ENCODE results near the gene CCDC8.

- no peak for TF ChIP-seq POLR2A (IDR thresholded peaks at IDR 0.05; ENCODE audit: low read depth, low read length)
- no peak for TF ChIP-seq MAFK (IDR thresholded peaks at IDR 0.05; ENCODE audit: low read depth, low read length)
- no peak for TF ChIP-seq CTCF (conservative IDR thresholded peaks at IDR 0.05; ENCODE audit: low read depth, low read length)
These were observed 29.6 kb upstream of the CCDC8 start for GRCh38 chr19:46442808-46443450.

Measured in IMR-90 (cell line).